Endothelial cell (in vitro differentiated cells): ENCODE measurements around the gene JOSD2. TPM values are rescaled to one million over a fixed set of nuclear protein-coding genes. Genes with fewer than 3 reads are reported as not detected.

Source experiments
- DNase-seq: peaks from one replicate; pipeline ENCODE4 v3.0.0; 2021; ENCODE audit warnings: low spot score
- H3K27ac Mint-ChIP-seq: one replicate; pipeline ENCODE4 v1.8.0; 2021; ENCODE audit warnings: mixed read lengths, inconsistent platforms; ENCODE audit not compliant: unreplicated experiment
- H3K27me3 Mint-ChIP-seq: one replicate; pipeline ENCODE4 v1.8.0; 2021; ENCODE audit warnings: mild to moderate bottlenecking, moderate library complexity, mixed read lengths, inconsistent platforms; ENCODE audit not compliant: unreplicated experiment
- H3K36me3 Mint-ChIP-seq: one replicate; pipeline ENCODE4 v1.8.0; 2021; ENCODE audit warnings: mild to moderate bottlenecking, low read depth, mixed read lengths, inconsistent platforms; ENCODE audit not compliant: unreplicated experiment
- H3K4me1 Mint-ChIP-seq: one replicate; pipeline ENCODE4 v1.8.0; 2021; ENCODE audit warnings: mild to moderate bottlenecking, mixed read lengths, inconsistent platforms; ENCODE audit not compliant: unreplicated experiment
- H3K4me3 Mint-ChIP-seq: one replicate; pipeline ENCODE4 v1.8.0; 2021; ENCODE audit warnings: mild to moderate bottlenecking, mixed read lengths, inconsistent platforms; ENCODE audit not compliant: unreplicated experiment
- H3K9me3 Mint-ChIP-seq: one replicate; pipeline ENCODE4 v1.8.0; 2021; ENCODE audit warnings: mixed read lengths, inconsistent platforms; ENCODE audit not compliant: unreplicated experiment
- long read RNA-seq: library from polyadenylated mRNA; unstranded; transcript quantifications from one replicate; pipeline ENCODE4 v2.0.0, GENCODE V29; 2020; ENCODE audit not compliant: unreplicated experiment
- total RNA-seq: library from RNA; stranded (reverse); fragmentation: NEBNext Ultra II Directional; extraction: Animal tissue kit (Norgen Biotek cat#: 25700); gene quantifications from one replicate; pipeline ENCODE4 v1.2.1, GENCODE V29; 2021; ENCODE audit not compliant: unreplicated experiment
- TF ChIP-seq, protein P1 (sequence below): fragments of 200-600 bp; sonication (generic); IDR thresholded peaks from one replicate; pipeline ENCODE4 v1.5.0; 2021; ENCODE audit warnings: antibody characterized with exemption; ENCODE audit not compliant: unreplicated experiment

Gene JOSD2
- total RNA-seq: 0.46 TPM
- long read RNA-seq, partial matches to known transcripts: 0 of 1 reads
- long read RNA-seq, other reads (novel, unspliced or antisense): 0 of 1 reads

DNA sequence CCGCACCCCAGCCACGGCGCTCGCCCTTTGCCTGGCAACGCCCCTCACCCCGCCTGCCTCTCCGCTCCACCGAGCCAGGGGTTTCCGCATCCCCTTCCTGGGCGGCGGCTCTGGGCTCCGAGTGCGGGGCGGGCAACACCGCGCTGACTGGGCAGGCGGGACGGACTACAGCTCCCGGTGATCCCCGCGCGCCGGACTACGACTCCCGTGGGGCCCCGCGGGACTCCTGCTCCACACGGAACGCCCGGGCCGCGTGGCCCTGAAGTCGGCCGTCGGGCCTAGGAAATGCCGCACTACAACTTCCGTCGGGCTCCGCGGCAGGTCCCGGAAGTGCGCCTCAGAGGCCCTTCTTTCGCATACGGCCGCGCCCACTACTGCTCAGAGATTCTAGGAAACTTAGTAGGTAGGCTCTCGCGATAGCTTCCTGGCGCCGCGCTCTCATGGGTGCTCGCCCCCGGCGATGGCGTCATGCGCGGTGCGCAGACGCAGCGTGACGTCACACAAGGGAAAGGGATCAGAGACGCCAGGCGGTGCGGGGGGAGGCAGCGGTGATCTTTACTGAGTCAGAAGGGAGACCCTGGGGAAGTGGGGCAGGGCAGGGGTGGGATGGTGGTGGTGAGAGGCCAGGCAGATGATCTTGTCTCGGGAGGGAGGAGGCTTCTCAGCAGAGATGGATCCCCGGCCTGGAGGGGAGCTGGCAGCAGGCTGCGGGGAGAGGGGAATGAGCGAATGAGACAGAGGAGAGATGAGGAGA lies at the start of gene JOSD2:
TSS of gene JOSD2 (minus strand) at position 123 of the 754 bp plus-strand sequence. CDS start 760 bp downstream, outside the sequence.
- TF ChIP-seq, protein P1, sequence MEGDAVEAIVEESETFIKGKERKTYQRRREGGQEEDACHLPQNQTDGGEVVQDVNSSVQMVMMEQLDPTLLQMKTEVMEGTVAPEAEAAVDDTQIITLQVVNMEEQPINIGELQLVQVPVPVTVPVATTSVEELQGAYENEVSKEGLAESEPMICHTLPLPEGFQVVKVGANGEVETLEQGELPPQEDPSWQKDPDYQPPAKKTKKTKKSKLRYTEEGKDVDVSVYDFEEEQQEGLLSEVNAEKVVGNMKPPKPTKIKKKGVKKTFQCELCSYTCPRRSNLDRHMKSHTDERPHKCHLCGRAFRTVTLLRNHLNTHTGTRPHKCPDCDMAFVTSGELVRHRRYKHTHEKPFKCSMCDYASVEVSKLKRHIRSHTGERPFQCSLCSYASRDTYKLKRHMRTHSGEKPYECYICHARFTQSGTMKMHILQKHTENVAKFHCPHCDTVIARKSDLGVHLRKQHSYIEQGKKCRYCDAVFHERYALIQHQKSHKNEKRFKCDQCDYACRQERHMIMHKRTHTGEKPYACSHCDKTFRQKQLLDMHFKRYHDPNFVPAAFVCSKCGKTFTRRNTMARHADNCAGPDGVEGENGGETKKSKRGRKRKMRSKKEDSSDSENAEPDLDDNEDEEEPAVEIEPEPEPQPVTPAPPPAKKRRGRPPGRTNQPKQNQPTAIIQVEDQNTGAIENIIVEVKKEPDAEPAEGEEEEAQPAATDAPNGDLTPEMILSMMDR: no peak
- Mint-ChIP-seq H3K9me3 (peaks cover 19% of the 10 kb centered on the region), H3K27me3 (peaks cover 32% of the 10 kb centered on the region), H3K36me3 (peaks cover 17% of the 10 kb centered on the region), H3K4me1 (no peaks in the 10 kb centered on the region), H3K27ac (peak within 1 kb of the TSS; percentile 67), H3K4me3 (peak within 1 kb of the TSS; percentile 70)
- DNase-seq: no peak

DNA sequence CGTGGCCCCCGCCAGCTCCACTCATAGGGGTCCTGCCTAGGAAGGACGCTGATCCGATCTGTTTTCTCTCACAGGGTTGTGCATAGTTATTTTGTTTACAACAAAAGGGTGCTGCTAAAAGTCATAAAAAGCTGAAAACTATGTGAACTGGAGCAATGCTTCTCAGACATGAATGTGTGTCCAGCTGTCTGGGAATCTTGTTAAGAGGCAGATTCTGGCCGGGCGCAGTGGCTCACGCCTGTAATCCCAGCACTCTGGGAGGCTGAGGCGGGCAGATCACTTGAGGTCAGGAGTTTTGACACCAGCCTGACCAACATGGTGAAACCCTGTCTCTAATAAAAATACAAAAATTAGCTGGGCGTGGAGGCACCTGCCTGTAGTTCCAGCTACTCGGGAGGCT lies 48.6 kb upstream of the JOSD2 start:
- Mint-ChIP-seq H3K27ac (no peak overlapping the region), H3K4me3 (no peak overlapping the region), H3K27me3 (peaks cover 17% of the 10 kb centered on the region), H3K9me3 (peaks cover 27% of the 10 kb centered on the region), H3K4me1 (no peaks in the 10 kb centered on the region), H3K36me3 (peaks cover 20% of the 10 kb centered on the region)
- DNase-seq: no peak
- TF ChIP-seq, protein P1: no peak

GRCh38 chr19:50558449-50558848 lies 47.5 kb upstream of the JOSD2 start:
- no peak overlapping the region for H3K27ac Mint-ChIP-seq
- peaks cover 13% of the 10 kb centered on the region for H3K27me3 Mint-ChIP-seq
- TF ChIP-seq, protein P1: no peak
- peaks cover 23% of the 10 kb centered on the region for H3K9me3 Mint-ChIP-seq
- peaks cover 14% of the 10 kb centered on the region for H3K36me3 Mint-ChIP-seq
- H3K4me1 Mint-ChIP-seq: no peaks in the 10 kb centered on the region
- H3K4me3 Mint-ChIP-seq: no peak overlapping the region
- DNase-seq: no peak

GRCh38 chr19:50558039-50558438 lies 47.0 kb upstream of the JOSD2 start:
- TF ChIP-seq, protein P1: no peak
- no peak for DNase-seq
- no peaks in the 10 kb centered on the region for H3K4me1 Mint-ChIP-seq
- H3K4me3 Mint-ChIP-seq: no peak overlapping the region
- H3K36me3 Mint-ChIP-seq: peaks cover 17% of the 10 kb centered on the region
- H3K27ac Mint-ChIP-seq: no peak overlapping the region
- H3K9me3 Mint-ChIP-seq: peaks cover 25% of the 10 kb centered on the region
- peaks cover 16% of the 10 kb centered on the region for H3K27me3 Mint-ChIP-seq

DNA sequence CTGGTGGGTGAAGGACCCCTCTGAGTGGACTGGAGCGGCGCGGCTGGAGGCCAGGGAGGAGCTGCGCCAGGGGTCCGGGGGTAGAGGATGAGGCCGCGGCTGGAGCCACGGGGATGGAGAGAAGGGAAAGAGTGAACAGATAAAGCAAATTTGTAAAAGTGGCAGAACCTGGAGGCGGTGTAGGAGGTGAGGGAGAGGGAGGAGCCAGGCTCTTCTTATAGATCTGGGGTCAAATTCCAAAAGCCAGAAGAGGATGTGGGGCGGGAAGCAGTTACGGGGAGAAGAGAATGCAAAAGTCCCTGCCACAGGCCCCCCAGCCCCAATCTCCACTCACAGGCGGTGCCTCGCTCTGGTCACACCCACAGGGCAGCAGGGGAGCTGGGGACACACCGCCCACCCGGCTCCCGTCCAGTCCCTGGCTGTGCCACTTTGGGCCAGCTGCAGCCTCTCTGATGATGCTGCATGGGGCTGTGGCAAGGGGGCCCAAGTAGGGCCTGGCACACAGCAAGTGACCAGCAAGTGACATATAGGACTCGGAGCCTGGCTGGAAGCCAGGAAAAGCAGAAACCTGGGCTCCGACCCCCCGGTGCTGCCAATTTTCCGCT lies 46.1 kb upstream of the JOSD2 start:
- no peak overlapping the region for H3K4me3 Mint-ChIP-seq
- peaks cover 32% of the 10 kb centered on the region for H3K9me3 Mint-ChIP-seq

More for the DNA sequence above, 46.1 kb upstream of the JOSD2 start:
- TF ChIP-seq, protein P1: no peak
- DNase-seq: no peak
- Mint-ChIP-seq H3K27me3 (peaks cover 21% of the 10 kb centered on the region), H3K27ac (no peak overlapping the region), H3K4me1 (peaks cover 3% of the 10 kb centered on the region), H3K36me3 (peaks cover 24% of the 10 kb centered on the region)
